ENCODE data around the gene RHOJ.

DNA sequence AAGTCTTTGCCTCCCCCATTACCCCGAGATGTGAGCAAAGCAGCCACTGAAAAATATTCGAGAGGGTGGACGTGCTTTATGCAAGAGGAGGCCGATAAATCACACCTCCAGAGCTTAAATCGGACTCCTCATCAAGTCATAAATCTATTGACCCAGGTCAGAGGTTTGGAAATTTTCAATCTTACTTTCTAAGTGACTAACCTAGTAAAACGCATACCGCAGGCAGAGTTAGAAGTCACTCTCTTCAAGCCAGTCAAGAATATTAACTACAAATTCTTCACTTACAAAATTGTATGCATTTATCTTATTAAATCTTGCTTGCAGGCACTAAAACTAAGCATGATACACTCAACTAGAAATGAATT is 79.6 kb downstream of the RHOJ start:
- no peak for TF ChIP-seq PAX8 (IDR thresholded peaks at IDR 0.05)
- no peak for TF ChIP-seq SREBF1 (IDR thresholded peaks at IDR 0.05; ENCODE audit: low read length)
- TF ChIP-seq, protein P1, sequence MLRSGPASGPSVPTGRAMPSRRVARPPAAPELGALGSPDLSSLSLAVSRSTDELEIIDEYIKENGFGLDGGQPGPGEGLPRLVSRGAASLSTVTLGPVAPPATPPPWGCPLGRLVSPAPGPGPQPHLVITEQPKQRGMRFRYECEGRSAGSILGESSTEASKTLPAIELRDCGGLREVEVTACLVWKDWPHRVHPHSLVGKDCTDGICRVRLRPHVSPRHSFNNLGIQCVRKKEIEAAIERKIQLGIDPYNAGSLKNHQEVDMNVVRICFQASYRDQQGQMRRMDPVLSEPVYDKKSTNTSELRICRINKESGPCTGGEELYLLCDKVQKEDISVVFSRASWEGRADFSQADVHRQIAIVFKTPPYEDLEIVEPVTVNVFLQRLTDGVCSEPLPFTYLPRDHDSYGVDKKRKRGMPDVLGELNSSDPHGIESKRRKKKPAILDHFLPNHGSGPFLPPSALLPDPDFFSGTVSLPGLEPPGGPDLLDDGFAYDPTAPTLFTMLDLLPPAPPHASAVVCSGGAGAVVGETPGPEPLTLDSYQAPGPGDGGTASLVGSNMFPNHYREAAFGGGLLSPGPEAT (IDR thresholded peaks at IDR 0.05; ENCODE audit: low read depth) = no peak
- no peak for TF ChIP-seq RAD51 (IDR thresholded peaks at IDR 0.05)
- TF ChIP-seq, protein P2, sequence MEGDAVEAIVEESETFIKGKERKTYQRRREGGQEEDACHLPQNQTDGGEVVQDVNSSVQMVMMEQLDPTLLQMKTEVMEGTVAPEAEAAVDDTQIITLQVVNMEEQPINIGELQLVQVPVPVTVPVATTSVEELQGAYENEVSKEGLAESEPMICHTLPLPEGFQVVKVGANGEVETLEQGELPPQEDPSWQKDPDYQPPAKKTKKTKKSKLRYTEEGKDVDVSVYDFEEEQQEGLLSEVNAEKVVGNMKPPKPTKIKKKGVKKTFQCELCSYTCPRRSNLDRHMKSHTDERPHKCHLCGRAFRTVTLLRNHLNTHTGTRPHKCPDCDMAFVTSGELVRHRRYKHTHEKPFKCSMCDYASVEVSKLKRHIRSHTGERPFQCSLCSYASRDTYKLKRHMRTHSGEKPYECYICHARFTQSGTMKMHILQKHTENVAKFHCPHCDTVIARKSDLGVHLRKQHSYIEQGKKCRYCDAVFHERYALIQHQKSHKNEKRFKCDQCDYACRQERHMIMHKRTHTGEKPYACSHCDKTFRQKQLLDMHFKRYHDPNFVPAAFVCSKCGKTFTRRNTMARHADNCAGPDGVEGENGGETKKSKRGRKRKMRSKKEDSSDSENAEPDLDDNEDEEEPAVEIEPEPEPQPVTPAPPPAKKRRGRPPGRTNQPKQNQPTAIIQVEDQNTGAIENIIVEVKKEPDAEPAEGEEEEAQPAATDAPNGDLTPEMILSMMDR (IDR thresholded peaks at IDR 0.05 in 2 of 3, conservative IDR thresholded peaks at IDR 0.05 in 1 of 3; ENCODE audit: control insufficient read depth in 2 of 3, extremely low read depth in 1 of 3, insufficient read depth in 1 of 3, low read depth in 3 of 3, low read length in 3 of 3) = no peak
- no peak for TF ChIP-seq NBN (IDR thresholded peaks at IDR 0.05)
- TF ChIP-seq CEBPB (IDR thresholded peaks at IDR 0.05; ENCODE audit: borderline replicate concordance in 1 of 2, low read depth in 2 of 2, low read length in 2 of 2) = no peak
- TF ChIP-seq EP300 (IDR thresholded peaks at IDR 0.05; ENCODE audit: borderline replicate concordance in 1 of 2, control insufficient read depth in 1 of 2, low read depth in 2 of 2, low read length in 2 of 2) = no peak
- no peak for TF ChIP-seq DPF2 (IDR thresholded peaks at IDR 0.05)
- TF ChIP-seq SIX5 (IDR thresholded peaks at IDR 0.05; ENCODE audit: low read depth, low read length, severe bottlenecking) = no peak
- TF ChIP-seq POLR2AphosphoS2 (IDR thresholded peaks at IDR 0.05; ENCODE audit: low read depth, low read length) = no peak
- TF ChIP-seq POLR2AphosphoS5 (IDR thresholded peaks at IDR 0.05; ENCODE audit: low read length) = no peak
- no peak for TF ChIP-seq HDGF (IDR thresholded peaks at IDR 0.05)
- TF ChIP-seq POLR2A (IDR thresholded peaks at IDR 0.05; ENCODE audit: low read depth, low read length) = no peak
